Keratinocyte (primary cell): ENCODE results near the gene SLC9C2. TPM values are rescaled to one million over a fixed set of nuclear protein-coding genes. Genes with fewer than 3 reads are reported as not detected.

Source experiments
- DNase-seq: peaks from one replicate; pipeline ENCODE4 v3.0.0-alpha.2; 2011; ENCODE audit warnings: low read depth, missing footprints, low spot score
- FAIRE-seq: peaks from 2 replicates; lab custom pipeline; 2011; peaks lifted over from hg19 to GRCh38; lab: Jason Lieb, UNC
- H2AFZ ChIP-seq: 2 replicates; pipeline ENCODE4 v1.6.0; 2012; ENCODE audit warnings: low read length, control low read depth, inconsistent platforms; ENCODE audit not compliant: control insufficient read depth
- H3K27ac ChIP-seq: 2 replicates; pipeline ENCODE4 v1.5.1; 2011; ENCODE audit warnings: low read length; ENCODE audit not compliant: control insufficient read depth, insufficient read depth
- H3K27me3 ChIP-seq: 3 replicates; pipeline ENCODE4 v1.6.0; 2011; ENCODE audit warnings: low read length; ENCODE audit not compliant: control insufficient read depth, insufficient read depth; ENCODE audit errors: extremely low read depth
- H3K36me3 ChIP-seq, 2 experiments: 2 replicates in 1 of 2; 3 replicates in 1 of 2; pipeline ENCODE4 v1.5.1; 2011; ENCODE audit warnings: low read length in 2 of 2, mild to moderate bottlenecking in 1 of 2; ENCODE audit not compliant: control insufficient read depth in 2 of 2, insufficient read depth in 2 of 2; ENCODE audit errors: extremely low read depth in 1 of 2
- H3K4me1 ChIP-seq: 3 replicates; pipeline ENCODE4 v1.5.1; 2011; ENCODE audit warnings: low read length; ENCODE audit not compliant: control insufficient read depth, insufficient read depth; ENCODE audit errors: extremely low read depth
- H3K4me2 ChIP-seq: 3 replicates; pipeline ENCODE4 v1.6.0; 2011; ENCODE audit warnings: low read depth, low read length; ENCODE audit not compliant: control insufficient read depth, insufficient read depth; ENCODE audit errors: extremely low read depth
- H3K4me3 ChIP-seq, 3 experiments: fragments of 200-600 bp in 1 of 3; sonication (generic) in 1 of 3; 2 replicates in 2 of 3; 3 replicates in 1 of 3; pipeline ENCODE4 v1.5.1; 2011 to 2016; ENCODE audit warnings: low read length in 3 of 3, mild to moderate bottlenecking in 3 of 3, control low read depth in 2 of 3, inconsistent platforms in 1 of 3, low read depth in 1 of 3, mixed read lengths in 1 of 3, mixed run types in 1 of 3, moderate library complexity in 1 of 3; ENCODE audit not compliant: control insufficient read depth in 2 of 3, insufficient read depth in 2 of 3; ENCODE audit errors: extremely low read depth in 1 of 3
- H3K79me2 ChIP-seq: 2 replicates; pipeline ENCODE4 v1.6.0; 2012; ENCODE audit warnings: low read length; ENCODE audit not compliant: control insufficient read depth, insufficient read depth
- H3K9ac ChIP-seq: 3 replicates; pipeline ENCODE4 v1.6.0; 2011; ENCODE audit warnings: low read length; ENCODE audit not compliant: control insufficient read depth, insufficient read depth; ENCODE audit errors: extremely low read depth
- H3K9me1 ChIP-seq: 3 replicates; pipeline ENCODE4 v1.6.0; 2011; ENCODE audit warnings: low read length; ENCODE audit not compliant: control insufficient read depth, insufficient read depth; ENCODE audit errors: extremely low read depth
- H3K9me3 ChIP-seq: 2 replicates; pipeline ENCODE4 v1.5.1; 2012; ENCODE audit warnings: low read depth, low read length; ENCODE audit not compliant: control insufficient read depth
- H4K20me1 ChIP-seq: 3 replicates; pipeline ENCODE4 v1.6.0; 2011; ENCODE audit warnings: low read length; ENCODE audit not compliant: control insufficient read depth, insufficient read depth; ENCODE audit errors: extremely low read depth
- CTCF ChIP-seq, 3 experiments: IDR thresholded peaks in 1 of 3; conservative IDR thresholded peaks in 1 of 3; optimal IDR thresholded peaks in 1 of 3; 2 replicates in 2 of 3; 3 replicates in 1 of 3; pipeline versions ENCODE3 to v1.5.1; 2011; ENCODE audit warnings: low read length in 3 of 3, mild to moderate bottlenecking in 3 of 3, moderate library complexity in 2 of 3, control low read depth in 1 of 3, inconsistent platforms in 1 of 3; ENCODE audit not compliant: insufficient read depth in 2 of 3; ENCODE audit errors: extremely low read depth in 1 of 3
- EZH2 ChIP-seq: IDR thresholded peaks from one replicate; pipeline ENCODE4 v1.6.1; 2012; ENCODE audit warnings: inconsistent platforms, mild to moderate bottlenecking, low read length, moderate library complexity
- dilution Hi-C: fragments of 300-500 bp; cut with MboI; formaldehyde crosslinking; loops from one replicate; pipeline ENCODE4 v1.7.0; 2020; ENCODE audit warnings: low sequenced_read_pairs; ENCODE audit not compliant: extremely low pct_ligation_motif_present
- polyA plus RNA-seq, 5 experiments: library from polyadenylated mRNA; depleted of rRNA in 3 of 5; stranded (reverse) in 3 of 5; stranded (forward) in 1 of 5; unstranded in 1 of 5; fragments of >200 nt; gene quantifications; 1 replicate in 1 of 5; 2 replicates in 3 of 5; 3 replicates in 1 of 5; pipeline versions ENCODE4 v1.2.1 to v1.2.3, GENCODE V29; 2011 to 2012; ENCODE audit warnings: missing spikeins in 2 of 5, low read depth in 1 of 5, low replicate concordance in 1 of 5

The SLC9C2 gene
- polyA plus RNA-seq, 1 donor (not counting 4 experiments of a cell fraction or from before 2014, with no cell fraction given), result not detected

GRCh38 chr1:173608503-173609216 is 5.8 kb upstream of the SLC9C2 start:
- Histone ChIP-seq H3K4me3 (no peak overlapping the region), H3K4me2 (no peak overlapping the region), H3K79me2 (no peaks in the 10 kb centered on the region), H3K9ac (no peak overlapping the region), H3K27ac (no peak overlapping the region), H4K20me1 (no peaks in the 10 kb centered on the region), H3K27me3 (no peaks in the 10 kb centered on the region), H2AFZ (no peak overlapping the region), H3K4me1 (no peaks in the 10 kb centered on the region), H3K9me1 (no peaks in the 10 kb centered on the region), H3K9me3 (no peaks in the 10 kb centered on the region), H3K36me3 (no peaks in the 10 kb centered on the region)
- DNase-seq (no peak), FAIRE-seq (no peak)
- dilution Hi-C loops, result no loop called here
- TF ChIP-seq CTCF (optimal IDR thresholded peaks at IDR 0.05 in 1 of 3, IDR thresholded peaks at IDR 0.05 in 1 of 3, conservative IDR thresholded peaks at IDR 0.05 in 1 of 3; ENCODE audit: extremely low read depth in 1 of 3, insufficient read depth in 2 of 3, low read length in 3 of 3) (no peak), EZH2 (no peak)

- no peak overlapping the region for H3K4me3 ChIP-seq
- no peak overlapping the region for H3K27ac ChIP-seq
- no peaks in the 10 kb centered on the region for H3K36me3 ChIP-seq
- TF ChIP-seq EZH2 (no peak), CTCF (optimal IDR thresholded peaks at IDR 0.05 in 1 of 3, IDR thresholded peaks at IDR 0.05 in 1 of 3, conservative IDR thresholded peaks at IDR 0.05 in 1 of 3; ENCODE audit: extremely low read depth in 1 of 3, insufficient read depth in 2 of 3, low read length in 3 of 3) (no peak)
- no peaks in the 10 kb centered on the region for H3K4me1 ChIP-seq
- H3K9ac ChIP-seq, result no peak overlapping the region
- H3K9me3 ChIP-seq, result no peaks in the 10 kb centered on the region
- DNase-seq, result no peak
- no peak overlapping the region for H2AFZ ChIP-seq
- no peaks in the 10 kb centered on the region for H3K27me3 ChIP-seq
- no peaks in the 10 kb centered on the region for H4K20me1 ChIP-seq
- H3K4me2 ChIP-seq, result no peak overlapping the region
- FAIRE-seq, result no peak
- no peaks in the 10 kb centered on the region for H3K9me1 ChIP-seq
- dilution Hi-C loops, result no loop called here
- no peaks in the 10 kb centered on the region for H3K79me2 ChIP-seq
These were observed 1.3 kb downstream of the SLC9C2 start for GRCh38 chr1:173601588-173601987.
